ENCODE results near the gene RAC3. TPM values are rescaled to one million over a fixed set of nuclear protein-coding genes. Genes with fewer than 3 reads are reported as not detected.

RAC3 gene
- total RNA-seq, 3 donors from 2014 or later (not counting 1 experiment from before 2014, with no cell fraction given), result 0.61 to 2.2 (median 2.1) TPM

DNA sequence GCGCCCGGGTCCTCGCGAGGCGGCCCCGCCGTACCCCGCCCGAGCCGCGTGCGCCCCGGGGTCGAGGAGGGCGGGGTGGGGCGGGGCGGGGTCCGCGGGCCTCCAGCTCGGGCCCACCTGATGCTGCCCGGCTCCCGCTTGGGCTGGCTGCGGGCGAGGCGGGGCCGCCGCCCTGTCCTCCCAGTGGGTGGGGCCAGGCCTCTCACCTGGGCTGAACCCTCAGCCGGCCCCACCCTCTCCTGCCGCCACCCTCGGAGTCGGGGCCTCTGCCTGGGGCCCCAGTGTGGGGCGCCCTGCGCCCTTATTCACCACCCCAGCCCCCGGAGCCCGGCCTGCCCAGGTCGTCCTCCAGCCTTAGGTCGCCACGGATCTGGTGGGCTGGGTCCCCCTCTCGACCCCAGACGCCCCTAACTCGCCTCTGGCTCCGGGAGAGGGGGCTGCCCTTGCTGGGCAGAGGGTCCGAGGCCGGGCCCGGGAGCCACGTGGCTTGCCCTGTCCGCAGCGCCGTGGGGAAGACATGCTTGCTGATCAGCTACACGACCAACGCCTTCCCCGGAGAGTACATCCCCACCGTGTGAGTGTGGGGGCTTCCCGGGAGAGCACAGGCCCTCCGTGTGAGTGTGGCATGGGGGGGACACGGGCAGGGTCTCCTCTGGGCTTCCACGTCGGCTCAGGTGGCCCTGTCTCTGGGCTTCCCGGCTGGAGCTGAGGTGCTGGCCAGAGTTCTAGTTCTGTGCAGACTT lies 578 bp downstream of the RAC3 start:
- H3K27me3 Mint-ChIP-seq (ENCODE audit: low read depth in 2 of 2), result peaks cover 0 to 6% of the 10 kb centered on the region in 2 donors
- H3K27ac ChIP-seq (ENCODE audit: low read length), result no peak overlapping the region

DNA sequence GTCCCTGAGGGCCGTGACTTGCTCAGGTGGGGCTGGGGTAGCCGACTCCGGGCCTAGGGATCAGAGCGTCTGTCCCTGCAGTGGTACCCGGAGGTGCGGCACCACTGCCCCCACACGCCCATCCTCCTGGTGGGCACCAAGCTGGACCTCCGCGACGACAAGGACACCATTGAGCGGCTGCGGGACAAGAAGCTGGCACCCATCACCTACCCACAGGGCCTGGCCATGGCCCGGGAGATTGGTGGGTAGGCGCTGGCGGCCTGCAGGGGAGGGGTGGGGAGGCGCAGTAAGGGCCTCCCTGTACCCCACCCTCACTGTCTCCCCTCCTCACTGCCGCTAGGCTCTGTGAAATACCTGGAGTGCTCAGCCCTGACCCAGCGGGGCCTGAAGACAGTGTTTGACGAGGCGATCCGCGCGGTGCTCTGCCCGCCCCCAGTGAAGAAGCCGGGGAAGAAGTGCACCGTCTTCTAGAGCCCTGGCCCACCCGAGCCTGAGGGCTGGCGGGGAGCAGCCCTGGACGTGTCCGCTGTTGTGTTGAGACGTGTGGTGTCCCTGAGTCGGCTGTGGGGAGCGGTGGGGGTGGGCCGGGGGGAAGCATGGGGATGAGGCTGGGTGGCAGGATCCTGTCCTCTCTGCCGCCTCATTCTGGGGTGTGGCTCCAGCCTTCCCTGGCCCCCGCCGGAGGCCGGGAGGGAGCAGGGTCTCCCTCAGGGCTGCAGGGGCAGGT lies 2.0 kb downstream of the RAC3 start:
- Histone ChIP-seq H3K27ac (ENCODE audit: low read length) (no peak overlapping the region), H3K27me3 (ENCODE audit: control insufficient read depth, insufficient read depth, low read length) (peaks cover 6% of the 10 kb centered on the region), H3K4me3 (ENCODE audit: low read length) (no peak overlapping the region), H3K9me3 (ENCODE audit: control insufficient read depth, insufficient read depth, low read length) (no peaks in the 10 kb centered on the region), H3K4me1 (ENCODE audit: control insufficient read depth, insufficient read depth, low read length) (peaks cover 43% of the 10 kb centered on the region), H3K36me3 (ENCODE audit: control insufficient read depth, insufficient read depth, low read length) (no peaks in the 10 kb centered on the region)
- H3K4me3 Mint-ChIP-seq, result no peak overlapping the region
- intact Hi-C loops (cut with micrococcal nuclease), result no loop called here
- H3K27me3 Mint-ChIP-seq (ENCODE audit: low read depth in 2 of 2), result peaks cover 0 to 6% of the 10 kb centered on the region in 2 donors
- no peak for DNase-seq
- no peaks in the 10 kb centered on the region for H3K9me3 Mint-ChIP-seq
- TF ChIP-seq, protein P1, sequence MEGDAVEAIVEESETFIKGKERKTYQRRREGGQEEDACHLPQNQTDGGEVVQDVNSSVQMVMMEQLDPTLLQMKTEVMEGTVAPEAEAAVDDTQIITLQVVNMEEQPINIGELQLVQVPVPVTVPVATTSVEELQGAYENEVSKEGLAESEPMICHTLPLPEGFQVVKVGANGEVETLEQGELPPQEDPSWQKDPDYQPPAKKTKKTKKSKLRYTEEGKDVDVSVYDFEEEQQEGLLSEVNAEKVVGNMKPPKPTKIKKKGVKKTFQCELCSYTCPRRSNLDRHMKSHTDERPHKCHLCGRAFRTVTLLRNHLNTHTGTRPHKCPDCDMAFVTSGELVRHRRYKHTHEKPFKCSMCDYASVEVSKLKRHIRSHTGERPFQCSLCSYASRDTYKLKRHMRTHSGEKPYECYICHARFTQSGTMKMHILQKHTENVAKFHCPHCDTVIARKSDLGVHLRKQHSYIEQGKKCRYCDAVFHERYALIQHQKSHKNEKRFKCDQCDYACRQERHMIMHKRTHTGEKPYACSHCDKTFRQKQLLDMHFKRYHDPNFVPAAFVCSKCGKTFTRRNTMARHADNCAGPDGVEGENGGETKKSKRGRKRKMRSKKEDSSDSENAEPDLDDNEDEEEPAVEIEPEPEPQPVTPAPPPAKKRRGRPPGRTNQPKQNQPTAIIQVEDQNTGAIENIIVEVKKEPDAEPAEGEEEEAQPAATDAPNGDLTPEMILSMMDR (IDR thresholded peaks at IDR 0.05), result no peak
- ATAC-seq, result no peak
- H3K27ac Mint-ChIP-seq, result no peak overlapping the region
- 96% methylated on average over 36 of the region's 38 CpGs for WGBS (ENCODE audit: insufficient coverage)
- peaks cover 7 to 32% of the 10 kb centered on the region in 2 donors for H3K4me1 Mint-ChIP-seq
- no peaks in the 10 kb centered on the region for H3K36me3 Mint-ChIP-seq

More for the DNA sequence above, 578 bp downstream of the RAC3 start:
- peaks cover 0 to 23% of the 10 kb centered on the region in 2 donors for H3K4me1 Mint-ChIP-seq
- no peaks in the 10 kb centered on the region for H3K36me3 ChIP-seq (ENCODE audit: control insufficient read depth, insufficient read depth, low read length)
- H3K9me3 ChIP-seq (ENCODE audit: control insufficient read depth, insufficient read depth, low read length), result no peaks in the 10 kb centered on the region
- no peak overlapping the region for H3K27ac Mint-ChIP-seq
- ATAC-seq (no peak), DNase-seq (peak in 1 of 2 donors; percentile 52)
- H3K4me3 ChIP-seq (ENCODE audit: low read length), result no peak overlapping the region
- H3K4me3 Mint-ChIP-seq, result peak overlapping the region; percentile 52
- H3K36me3 Mint-ChIP-seq, result no peaks in the 10 kb centered on the region
- 13% methylated on average over 59 of the region's 59 CpGs for WGBS (ENCODE audit: insufficient coverage)
- no peaks in the 10 kb centered on the region for H3K9me3 Mint-ChIP-seq
- TF ChIP-seq, protein P1 (IDR thresholded peaks at IDR 0.05), result no peak
- H3K4me1 ChIP-seq (ENCODE audit: control insufficient read depth, insufficient read depth, low read length), result peaks cover 37% of the 10 kb centered on the region
- intact Hi-C loops (cut with micrococcal nuclease), result no loop called here
- peaks cover 6% of the 10 kb centered on the region for H3K27me3 ChIP-seq (ENCODE audit: control insufficient read depth, insufficient read depth, low read length)

DNA sequence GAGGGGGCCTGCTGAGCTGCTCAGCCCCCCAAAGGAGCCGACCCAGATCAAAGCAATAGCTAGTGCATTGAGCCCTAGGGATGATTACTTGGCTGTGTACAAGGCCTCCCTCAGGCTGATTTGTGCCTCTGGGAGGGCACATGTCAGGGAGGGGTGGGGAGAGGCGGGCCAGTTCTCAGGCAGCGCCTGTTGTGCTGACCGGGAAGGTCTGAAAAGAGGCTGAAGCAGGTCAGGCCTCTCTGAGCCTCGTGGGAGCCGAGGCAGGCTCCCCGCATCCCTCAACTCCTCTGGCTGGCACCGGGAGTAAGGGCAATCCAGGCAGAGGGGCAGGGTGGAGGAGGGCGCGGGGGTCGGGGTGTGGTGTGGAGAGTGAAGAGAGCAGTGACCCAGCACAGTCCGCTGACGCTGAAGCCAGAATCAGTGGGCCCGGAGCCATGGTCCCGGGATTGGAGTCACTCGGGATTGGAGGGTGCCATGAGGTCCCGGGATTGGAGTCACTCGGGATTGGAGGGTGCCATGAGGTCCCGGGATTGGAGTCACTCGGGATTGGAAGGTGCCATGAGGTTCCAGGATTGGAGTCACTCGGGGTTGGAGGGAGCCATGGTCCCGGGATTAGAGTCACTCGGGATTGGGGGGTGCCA lies 3.0 kb downstream of the RAC3 start:
- TF ChIP-seq, protein P1 (IDR thresholded peaks at IDR 0.05), result no peak
- Mint-ChIP-seq H3K9me3 (no peaks in the 10 kb centered on the region), H3K4me1 (peaks cover 7 to 31% of the 10 kb centered on the region in 2 donors), H3K36me3 (no peaks in the 10 kb centered on the region), H3K27ac (no peak overlapping the region), H3K4me3 (peak overlapping the region; percentile 57), H3K27me3 (ENCODE audit: low read depth in 2 of 2) (peaks cover 0 to 6% of the 10 kb centered on the region in 2 donors)
- Histone ChIP-seq H3K4me1 (ENCODE audit: control insufficient read depth, insufficient read depth, low read length) (peaks cover 42% of the 10 kb centered on the region), H3K27ac (ENCODE audit: low read length) (no peak overlapping the region), H3K4me3 (ENCODE audit: low read length) (no peak overlapping the region), H3K36me3 (ENCODE audit: control insufficient read depth, insufficient read depth, low read length) (no peaks in the 10 kb centered on the region), H3K9me3 (ENCODE audit: control insufficient read depth, insufficient read depth, low read length) (no peaks in the 10 kb centered on the region), H3K27me3 (ENCODE audit: control insufficient read depth, insufficient read depth, low read length) (peaks cover 6% of the 10 kb centered on the region)
- intact Hi-C loops (cut with micrococcal nuclease), result loop anchor here (5.0 kb wide), 1 partner anchor 72 kb away; the partner anchor contains the start of gene NOTUM
- DNase-seq (no peak), ATAC-seq (no peak)
- WGBS (ENCODE audit: insufficient coverage), result 95% methylated on average over 23 of the region's 23 CpGs
